Common myeloid progenitor, CD34-positive (primary cell): ENCODE measurements around the gene MAP4K5.

Experiments
- CTCF ChIA-PET: fragments of 350-600 bp; sonication (Branson Sonifier 250); formaldehyde crosslinking; loops from one replicate; lab custom pipeline; 2021; ENCODE audit warnings: antibody characterized with exemption; lab: Charles Lee
- POLR2A ChIA-PET: fragments of 350-600 bp; sonication (Branson Sonifier 250); formaldehyde crosslinking; loops from one replicate; lab custom pipeline; 2021; ENCODE audit warnings: antibody characterized with exemption; lab: Charles Lee
- DNase-seq, 3 donors: peaks; one replicate each; pipeline versions ENCODE4 v3.0.0 to v3.0.0-alpha.2; 2013
- H3K27ac ChIP-seq, 2 experiments: 1 replicate in 1 of 2; 2 replicates in 1 of 2; pipeline ENCODE4 v1.7.0; 2013; ENCODE audit warnings: inconsistent platforms in 2 of 2, low read length in 2 of 2, mild to moderate bottlenecking in 2 of 2, low read depth in 1 of 2, moderate library complexity in 1 of 2; ENCODE audit not compliant: severe bottlenecking in 2 of 2, insufficient read depth in 1 of 2, poor library complexity in 1 of 2
- H3K27me3 ChIP-seq, 5 experiments: replicated peaks in 2 of 5; 1 replicate in 3 of 5; 2 replicates in 2 of 5; pipeline versions ENCODE4 v1.6.1 to v1.7.0; 2013; ENCODE audit warnings: low read length in 4 of 5, mild to moderate bottlenecking in 2 of 5, moderate library complexity in 2 of 5, inconsistent platforms in 1 of 5; ENCODE audit not compliant: insufficient read depth in 5 of 5, control insufficient read depth in 4 of 5
- H3K36me3 ChIP-seq, 4 experiments: 1 replicate in 2 of 4; 2 replicates in 2 of 4; pipeline versions ENCODE4 v1.6.1 to v1.7.0; 2013; ENCODE audit warnings: low read length in 3 of 4, control low read depth in 1 of 4, mild to moderate bottlenecking in 1 of 4; ENCODE audit not compliant: control insufficient read depth in 4 of 4, insufficient read depth in 4 of 4
- H3K4me1 ChIP-seq, 4 experiments: 1 replicate in 3 of 4; 2 replicates in 1 of 4; pipeline versions ENCODE4 v1.6.1 to v1.7.1; 2013; ENCODE audit warnings: low read length in 3 of 4, mild to moderate bottlenecking in 3 of 4, control low read depth in 1 of 4, inconsistent platforms in 1 of 4, moderate library complexity in 1 of 4; ENCODE audit not compliant: control insufficient read depth in 4 of 4, insufficient read depth in 4 of 4; ENCODE audit errors: control extremely low read depth in 1 of 4
- H3K4me3 ChIP-seq, 7 experiments: 1 replicate in 4 of 7; 2 replicates in 3 of 7; pipeline versions ENCODE4 v1.5.1 to v1.7.0; 2013; ENCODE audit warnings: mild to moderate bottlenecking in 7 of 7, low read length in 6 of 7, moderate library complexity in 6 of 7, inconsistent platforms in 2 of 7, low read depth in 2 of 7, control low read depth in 1 of 7; ENCODE audit not compliant: insufficient read depth in 4 of 7, control insufficient read depth in 1 of 7; ENCODE audit errors: extremely low read depth in 1 of 7
- H3K9me3 ChIP-seq, 5 experiments: 1 replicate in 4 of 5; 2 replicates in 1 of 5; pipeline versions ENCODE4 v1.6.1 to v1.7.1; 2013; ENCODE audit warnings: low read length in 4 of 5, mild to moderate bottlenecking in 2 of 5, inconsistent platforms in 1 of 5, low read depth in 1 of 5, moderate library complexity in 1 of 5; ENCODE audit not compliant: control insufficient read depth in 4 of 5, insufficient read depth in 2 of 5; ENCODE audit errors: control extremely low read depth in 1 of 5
- WGBS: methylation state at CpG from one replicate; pipeline ENCODE4 v1.1.5; 2013; ENCODE audit not compliant: insufficient coverage; 5-methylcytosine and 5-hydroxymethylcytosine counted together

MAP4K5 gene

DNA sequence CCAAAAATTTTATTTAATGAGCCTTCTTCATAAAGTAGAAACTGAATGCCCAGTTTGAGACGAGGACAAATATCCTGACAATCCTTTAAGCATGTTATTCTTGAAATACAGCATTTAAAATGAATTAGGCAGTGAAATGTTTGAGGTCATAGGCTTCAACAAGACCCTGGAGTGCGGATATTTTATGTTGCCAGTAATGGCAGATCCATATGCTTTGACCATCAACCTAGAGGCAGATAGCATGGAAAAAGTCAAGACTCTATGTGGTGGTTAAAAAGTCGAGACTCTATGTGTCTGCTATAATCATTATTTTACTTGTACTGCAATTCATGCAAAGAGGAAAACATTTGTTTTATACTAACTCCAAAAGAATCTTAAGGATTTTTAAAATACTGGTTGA is 2.0 kb upstream of the MAP4K5 start:
- no peak for DNase-seq
- Histone ChIP-seq H3K27me3 (no peaks in the 10 kb centered on the region), H3K4me3 (no peak overlapping the region), H3K27ac (no peak overlapping the region), H3K36me3 (peaks cover 0 to 3% (median 0%) of the 10 kb centered on the region in 4 experiments), H3K9me3 (no peaks in the 10 kb centered on the region), H3K4me1 (peaks cover 24 to 47% (median 34%) of the 10 kb centered on the region in 4 experiments)
- WGBS = 100% methylated on average over 1 of the region's 3 CpGs
- ChIA-PET CTCF (interaction anchor here (0.6 to 1.1 kb wide), 3 partner anchors 11 to 214 kb away, joined by 3 to 4 read pairs (median 3); no protein-coding TSS in a partner anchor), POLR2A (no interaction called here)

- Histone ChIP-seq H3K4me3 (peak overlapping the region in 2 of 7 experiments; percentile 81 to 93), H3K9me3 (no peaks in the 10 kb centered on the region), H3K27me3 (no peaks in the 10 kb centered on the region), H3K27ac (no peak overlapping the region), H3K4me1 (peaks cover 24 to 52% (median 35%) of the 10 kb centered on the region in 4 experiments), H3K36me3 (peaks cover 0 to 3% (median 0%) of the 10 kb centered on the region in 4 experiments)
- DNase-seq = peak in 2 of 3 donors; percentile 38 to 50
- ChIA-PET CTCF (interaction anchor here (0.9 to 3.0 kb wide), 2 partner anchors 8 to 212 kb away, joined by 3 to 18 read pairs; no protein-coding TSS in a partner anchor), POLR2A (no interaction called here)
- no CpG with 5 or more reads among the region's 3 CpGs for WGBS
Observed at GRCh38 chr14:50533806-50534205, 1.4 kb upstream of the MAP4K5 start.

DNA sequence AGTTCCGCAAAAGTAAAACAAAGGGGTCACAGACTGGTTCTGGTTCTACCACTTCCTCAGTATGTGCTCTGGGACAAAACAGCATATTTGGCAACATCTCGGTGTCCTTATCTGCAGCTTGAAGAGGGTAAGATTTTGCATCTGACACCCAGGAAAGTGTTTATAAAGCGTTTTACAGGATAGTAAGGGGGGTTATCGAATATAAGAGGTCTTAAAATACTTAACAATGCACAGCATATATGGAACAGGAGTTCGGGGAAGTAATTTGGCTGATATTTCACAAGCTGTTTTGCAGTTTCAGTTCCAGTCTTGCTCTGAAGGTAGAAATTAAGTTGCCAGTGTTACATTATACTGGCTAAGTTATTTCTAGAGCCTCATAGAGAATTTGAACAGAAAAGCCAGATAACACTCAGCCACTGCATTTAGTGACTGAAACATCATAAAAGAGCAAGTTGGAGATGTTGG is 904 bp upstream of the MAP4K5 start:
- Histone ChIP-seq H3K4me3 (peak overlapping the region; percentile 72 to 93 (median 87)), H3K27ac (peak overlapping the region in 1 of 2 experiments; percentile 29), H3K9me3 (no peaks in the 10 kb centered on the region), H3K36me3 (peaks cover 0 to 4% (median 2%) of the 10 kb centered on the region in 4 experiments), H3K4me1 (peaks cover 24 to 52% (median 35%) of the 10 kb centered on the region in 4 experiments), H3K27me3 (no peaks in the 10 kb centered on the region)
- WGBS = 7% methylated on average over 2 of the region's 5 CpGs
- DNase-seq = no peak
- ChIA-PET POLR2A (no interaction called here), CTCF (interaction anchor here (0.9 to 3.0 kb wide), 2 partner anchors 8 to 212 kb away, joined by 3 to 18 read pairs; no protein-coding TSS in a partner anchor)

GRCh38 chr14:50531595-50532501 is 521 bp downstream of the MAP4K5 start:
- Histone ChIP-seq H3K27me3 (no peaks in the 10 kb centered on the region), H3K4me1 (peaks cover 24 to 52% (median 35%) of the 10 kb centered on the region in 4 experiments), H3K9me3 (no peaks in the 10 kb centered on the region), H3K36me3 (peaks cover 0 to 5% (median 0%) of the 10 kb centered on the region in 4 experiments), H3K4me3 (peak overlapping the region; percentile 72 to 93 (median 87)), H3K27ac (peak overlapping the region; percentile 46 to 83)
- WGBS = under 1% methylated on average over 58 of the region's 82 CpGs
- ChIA-PET POLR2A (interaction anchor here (0.6 to 0.9 kb wide), 4 partner anchors 34 to 680 kb away, joined by 3 to 5 read pairs (median 4); no protein-coding TSS in a partner anchor), CTCF (interaction anchor here (1.0 to 3.0 kb wide), 8 partner anchors 28 to 220 kb away, joined by 3 to 18 read pairs (median 3); partner anchors contain the start of genes DMAC2L and L2HGDH)
- peak; percentile 50 to 90 (median 86) for DNase-seq

DNA sequence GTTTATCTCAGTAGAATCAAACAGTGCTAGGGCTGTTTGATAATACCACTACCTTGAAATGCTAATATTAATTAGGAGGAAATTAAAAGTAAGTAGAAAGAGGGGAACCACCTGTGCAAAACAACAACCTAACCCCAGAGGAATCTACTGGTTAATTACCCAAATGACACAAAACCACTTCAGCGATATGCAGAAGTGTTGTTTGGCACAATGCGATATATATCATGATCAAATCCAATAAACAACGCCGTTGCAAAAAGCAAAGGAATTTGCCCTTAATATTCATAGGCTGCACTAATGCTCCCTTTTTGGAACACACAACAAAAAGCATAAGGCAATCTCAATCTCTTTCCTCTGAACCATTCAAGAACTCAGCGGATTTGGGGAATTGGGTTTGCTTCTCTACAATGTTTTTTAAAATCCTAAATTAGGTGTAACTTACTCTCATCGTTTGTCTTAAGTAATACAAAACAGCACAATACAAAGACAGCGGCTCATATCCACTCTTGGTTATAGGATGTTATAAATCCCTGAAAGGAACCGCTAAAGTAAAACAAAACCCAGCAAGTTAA is 1.5 kb downstream of the MAP4K5 start:
- ChIA-PET CTCF (interaction anchor here (1.4 to 3.0 kb wide), 2 partner anchors 210 to 213 kb away, joined by 6 to 18 read pairs; no protein-coding TSS in a partner anchor), POLR2A (no interaction called here)
- DNase-seq = peak in 1 of 3 donors; percentile 23
- peaks cover 0 to 7% (median 0%) of the 10 kb centered on the region in 4 experiments for H3K36me3 ChIP-seq
- H3K27me3 ChIP-seq = no peaks in the 10 kb centered on the region
- H3K4me1 ChIP-seq = peaks cover 24 to 52% (median 35%) of the 10 kb centered on the region in 4 experiments
- H3K9me3 ChIP-seq = no peaks in the 10 kb centered on the region
- no peak overlapping the region for H3K27ac ChIP-seq
- 86% methylated on average over 4 of the region's 8 CpGs for WGBS
- H3K4me3 ChIP-seq = peak overlapping the region in 6 of 7 experiments; percentile 76 to 93 (median 88)

DNA sequence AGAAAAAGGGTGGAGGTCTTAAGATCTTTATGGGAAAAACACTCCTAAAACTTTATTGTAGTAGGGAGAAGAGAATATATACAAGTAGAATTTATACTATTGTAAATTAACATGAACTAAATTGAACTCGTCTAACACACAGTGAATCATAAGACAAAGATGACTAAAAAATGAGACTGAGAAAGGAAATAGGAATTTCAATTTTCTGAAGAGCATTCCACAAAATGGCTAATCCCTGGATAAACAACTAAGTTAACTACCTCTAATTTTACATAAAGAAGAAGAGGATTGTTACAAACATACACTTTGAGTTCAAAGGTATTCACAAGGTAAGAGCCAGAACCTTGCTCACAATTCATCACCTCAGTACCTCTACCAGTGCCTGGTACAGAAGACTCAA is 2.0 kb downstream of the MAP4K5 start:
- WGBS = no CpG with 5 or more reads among the region's 1 CpG
- no peak for DNase-seq
- POLR2A ChIA-PET = no interaction called here
- Histone ChIP-seq H3K4me3 (peak overlapping the region in 5 of 7 experiments; percentile 33 to 93 (median 87)), H3K9me3 (no peaks in the 10 kb centered on the region), H3K4me1 (peaks cover 27 to 52% (median 36%) of the 10 kb centered on the region in 4 experiments), H3K27me3 (no peaks in the 10 kb centered on the region), H3K36me3 (peaks cover 0 to 7% (median 0%) of the 10 kb centered on the region in 4 experiments), H3K27ac (no peak overlapping the region)
- CTCF ChIA-PET = no interaction called here
